ENCODE data around the gene LARGE1.

LARGE1 gene

DNA sequence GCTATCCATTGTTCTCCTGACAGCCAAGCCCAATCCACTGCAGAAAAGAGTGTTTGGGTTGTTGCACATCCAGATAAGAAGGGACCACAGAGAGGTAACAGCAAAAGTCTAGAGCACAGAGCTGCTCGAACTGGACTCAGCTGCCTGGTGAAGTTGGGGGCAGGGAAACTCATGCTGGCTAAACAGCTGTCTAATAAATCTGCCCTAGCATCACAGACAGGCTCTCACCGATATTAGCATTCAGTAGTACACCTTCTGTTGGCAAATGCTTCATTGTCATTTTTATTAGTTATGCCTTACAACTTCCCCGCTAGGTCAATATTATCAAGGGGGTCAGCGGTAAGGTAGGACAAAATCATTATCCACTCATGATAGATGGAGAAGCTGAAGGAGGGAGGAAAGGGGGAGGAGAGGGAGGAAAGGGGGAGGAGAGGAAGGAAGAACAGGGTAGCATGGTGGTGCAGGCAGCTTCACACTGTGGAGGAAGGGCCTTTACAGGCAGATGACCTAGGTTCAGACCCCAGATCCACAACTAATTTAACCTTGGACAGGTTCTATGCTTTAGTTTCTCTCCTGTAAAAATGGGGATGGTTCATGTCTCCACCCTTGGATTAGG is 102.7 kb downstream of the LARGE1 start:
- DNase-seq (ENCODE audit: low spot score), result no peak

DNA sequence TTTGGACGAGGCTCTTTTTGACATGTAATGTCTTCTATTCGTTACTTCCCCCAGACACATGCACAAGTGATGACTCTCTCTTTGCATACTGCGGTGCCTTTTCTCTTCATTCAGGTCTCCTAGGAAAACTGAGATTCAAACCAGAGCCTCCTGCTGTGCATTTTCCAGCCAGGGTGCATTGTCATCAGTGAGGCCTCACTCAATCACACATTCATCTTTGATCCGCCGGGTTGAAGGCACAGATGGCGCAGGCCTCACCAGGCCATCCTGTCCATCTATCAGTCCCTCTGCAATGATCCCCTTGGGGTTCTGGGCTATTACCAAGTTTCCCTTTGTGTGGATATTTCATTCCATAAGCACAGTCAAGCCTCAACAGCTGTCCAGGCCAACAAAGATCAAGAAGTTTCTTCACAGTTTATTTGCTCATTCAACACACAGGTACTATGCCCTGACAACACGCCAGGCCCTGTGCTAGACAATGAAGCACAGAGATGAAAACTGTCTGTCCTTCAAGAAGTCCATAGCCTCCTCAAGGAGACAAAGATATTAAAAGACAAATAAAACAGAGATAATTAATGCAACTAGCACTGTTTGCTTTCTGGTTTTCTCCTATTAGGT is 107.8 kb downstream of the LARGE1 start:
- no peak for DNase-seq (ENCODE audit: low spot score)

DNA sequence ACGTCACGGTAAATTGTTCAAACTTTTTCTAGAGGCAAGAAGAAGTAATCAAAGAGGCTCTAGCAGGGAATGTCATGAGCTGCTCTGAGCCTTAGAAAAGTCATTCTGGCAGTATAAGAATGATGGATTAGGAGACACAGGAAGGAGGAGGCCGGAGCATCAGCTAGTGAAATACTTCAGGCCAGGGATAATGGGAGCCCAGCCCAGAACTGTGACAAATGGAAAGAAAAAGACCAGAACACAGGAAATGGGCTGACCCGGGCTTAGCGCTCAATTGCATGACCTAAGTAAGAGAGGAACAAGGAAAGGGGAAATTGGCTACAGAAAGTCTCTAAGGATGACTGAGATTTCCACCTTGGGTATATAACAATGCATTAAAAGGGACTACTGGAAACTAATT is 108.6 kb downstream of the LARGE1 start:
- no peak for DNase-seq (ENCODE audit: low spot score)

DNA sequence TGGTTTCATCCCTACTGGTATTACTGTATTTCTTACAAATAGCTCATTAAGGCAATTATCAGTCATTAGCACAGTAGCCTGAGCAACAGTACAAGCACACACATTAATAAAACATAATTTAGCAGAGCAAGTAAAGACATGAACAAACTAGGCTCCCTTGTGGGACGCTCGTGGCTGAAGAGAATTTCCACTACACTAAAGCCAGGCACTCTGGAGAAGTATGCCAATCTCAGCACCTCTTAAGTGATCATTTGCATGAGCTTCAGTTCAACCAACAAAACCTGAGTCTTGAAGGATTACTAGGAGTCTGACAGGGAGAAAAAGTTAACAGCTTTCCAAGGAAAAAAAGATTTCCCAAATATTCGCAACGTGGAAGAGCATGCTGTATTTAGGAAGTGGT is 109.1 kb downstream of the LARGE1 start:
- no peak for DNase-seq (ENCODE audit: low spot score)

DNA sequence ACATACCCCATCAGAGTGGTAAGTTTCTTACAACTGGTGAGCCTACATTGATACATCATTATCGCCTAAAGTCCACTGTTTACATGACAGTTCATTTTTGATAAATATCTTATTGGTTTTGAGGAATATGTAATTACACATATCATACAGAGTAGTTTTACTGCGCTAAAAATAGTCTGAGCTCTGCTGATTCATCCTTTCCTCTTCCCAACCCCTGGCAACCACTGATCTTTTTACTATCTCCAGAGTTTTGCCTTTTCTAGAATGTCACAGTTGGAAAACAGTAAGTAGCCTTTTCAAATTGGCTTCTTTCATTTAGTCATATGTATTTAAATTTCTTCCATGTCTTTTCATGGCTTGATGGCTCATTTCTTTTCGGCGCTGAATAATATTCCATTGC is 112.8 kb downstream of the LARGE1 start:
- no peak for DNase-seq (ENCODE audit: low spot score)

DNA sequence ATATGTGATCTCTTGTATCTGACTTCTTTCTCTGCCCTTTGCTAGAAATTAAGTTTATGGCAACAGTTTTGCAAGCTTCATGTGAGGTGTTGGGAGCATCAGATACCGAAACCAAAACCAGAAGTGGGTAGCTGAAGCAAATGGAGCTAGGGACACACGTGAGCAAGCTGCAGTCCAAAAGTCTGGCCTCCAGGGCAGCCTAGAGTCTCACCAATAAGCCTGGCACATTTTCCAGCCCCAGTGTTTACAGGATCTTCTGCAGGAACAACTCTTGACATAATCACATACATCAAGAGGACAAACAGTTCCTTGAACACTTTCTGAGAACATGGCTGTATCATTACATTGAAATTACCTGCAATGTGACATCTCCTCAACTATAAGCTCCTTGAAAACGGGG is 114.1 kb downstream of the LARGE1 start:
- DNase-seq (ENCODE audit: low spot score), result no peak

DNA sequence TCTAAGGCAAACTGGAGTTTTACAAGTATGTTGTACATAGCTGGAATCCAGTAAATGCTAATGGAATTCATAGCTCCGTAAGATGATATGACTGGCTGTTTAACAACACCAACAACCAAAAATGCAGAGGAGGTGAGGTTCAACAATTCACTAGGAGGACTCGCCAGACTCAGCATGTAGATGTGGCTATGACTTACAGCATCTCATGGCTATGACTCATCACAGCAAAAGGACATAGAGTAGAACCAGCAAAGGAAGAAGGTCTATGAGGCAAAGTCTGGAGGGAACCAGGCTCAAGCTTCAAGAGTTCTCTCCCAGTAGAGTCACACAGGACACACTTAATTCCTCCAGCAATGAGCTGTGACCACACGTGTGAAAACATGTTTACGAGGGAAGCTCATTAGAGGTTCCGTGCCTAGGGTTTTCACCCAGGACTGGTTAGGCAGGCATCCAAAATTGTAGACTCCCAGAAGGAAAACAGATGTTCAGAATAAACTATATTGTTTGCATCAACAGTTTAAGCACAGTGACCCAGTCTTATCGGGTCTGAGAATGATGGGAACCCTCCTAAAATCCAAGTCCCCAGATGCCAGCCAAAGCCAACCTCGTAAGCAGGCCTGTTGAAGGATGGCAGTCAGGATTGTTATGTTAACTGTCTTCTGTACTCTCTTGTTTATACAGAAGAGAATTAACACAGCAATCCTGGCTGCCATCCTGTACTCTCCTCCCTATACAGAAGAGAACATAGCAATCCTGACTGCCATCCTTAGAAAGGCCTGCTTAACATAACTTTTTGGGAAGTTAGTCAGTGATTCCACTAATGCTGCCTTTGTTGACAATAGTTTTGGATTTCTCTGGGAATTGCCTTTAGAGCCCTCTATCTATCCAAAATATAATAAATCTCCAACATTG is 116.6 kb downstream of the LARGE1 start:
- DNase-seq (ENCODE audit: low spot score), result no peak

DNA sequence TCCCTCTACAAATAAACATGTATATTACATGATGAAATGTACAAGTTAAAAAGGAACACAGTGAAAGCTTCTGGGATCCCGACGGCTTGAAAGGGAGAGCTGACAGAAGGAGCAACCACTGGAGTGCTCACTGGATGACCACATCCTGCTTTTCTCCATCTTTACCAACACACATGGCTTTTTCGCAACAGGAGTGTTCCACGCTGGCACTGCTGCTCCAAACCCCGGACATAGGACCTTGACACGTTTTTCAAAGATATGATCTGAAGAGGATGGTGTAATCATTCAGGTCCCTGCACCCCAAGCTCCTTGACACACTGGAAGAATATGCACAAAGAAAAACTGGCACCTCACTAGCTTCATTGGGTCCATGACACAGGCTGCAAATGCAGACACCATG is 121.9 kb downstream of the LARGE1 start:
- DNase-seq (ENCODE audit: low spot score), result no peak

DNA sequence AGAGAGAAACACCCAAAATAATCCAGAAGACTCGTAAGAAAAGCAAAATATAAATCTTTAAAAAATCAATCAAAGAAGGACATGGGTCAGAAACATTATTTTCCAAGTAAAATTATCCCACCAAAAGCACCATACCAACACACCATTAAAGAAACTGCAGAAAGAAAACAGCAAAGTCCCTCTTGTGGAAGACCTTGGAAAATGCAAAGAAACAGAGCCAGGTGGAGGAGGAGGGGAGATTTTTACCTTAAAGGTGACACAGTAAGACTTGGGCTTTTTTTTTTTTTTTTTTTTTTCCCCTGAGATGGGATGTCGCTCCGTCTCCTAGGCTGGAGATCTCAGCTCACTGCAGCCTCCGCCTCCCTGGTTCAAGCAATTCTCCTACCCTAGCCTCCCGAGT is 123.8 kb downstream of the LARGE1 start:
- DNase-seq (ENCODE audit: low spot score), result no peak

DNA sequence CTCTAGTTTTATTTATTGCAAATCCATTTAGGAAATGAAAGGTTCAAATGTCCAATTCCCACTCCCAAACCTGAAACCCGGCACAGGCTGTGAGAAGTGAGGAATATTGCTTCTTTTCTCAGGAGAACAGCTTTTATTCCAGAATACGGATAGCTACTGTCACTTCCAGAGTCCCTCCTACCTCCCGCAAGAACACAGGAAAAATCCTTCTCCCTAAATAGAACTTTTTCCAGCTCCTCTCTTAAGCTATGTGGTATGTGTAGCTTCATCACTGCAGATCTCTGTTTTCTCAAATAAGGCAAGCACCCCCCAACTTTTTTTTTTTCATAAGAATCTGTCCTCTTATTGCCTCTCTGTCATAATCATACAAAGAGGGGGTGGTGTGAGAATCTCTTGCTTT is 126.8 kb downstream of the LARGE1 start:
- DNase-seq (ENCODE audit: low spot score), result no peak

DNA sequence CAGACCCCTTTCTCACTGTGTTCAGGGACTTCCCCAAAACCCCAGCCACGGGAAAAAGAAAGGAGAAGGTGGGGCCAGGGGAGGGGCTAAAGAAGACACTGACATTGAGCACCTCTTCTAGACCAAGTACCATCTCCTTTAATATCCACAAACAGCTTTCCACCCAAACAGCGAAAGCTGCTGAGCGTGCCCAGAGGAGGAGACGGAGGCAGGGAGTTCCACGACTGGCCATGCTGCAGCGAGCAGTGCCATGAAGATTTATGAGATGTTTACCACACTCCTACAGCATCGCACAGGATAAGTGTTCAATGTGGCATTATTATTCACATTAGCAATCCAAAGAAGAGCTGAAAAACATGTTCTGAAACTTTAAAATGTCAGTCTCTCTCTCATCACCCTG is 127.4 kb downstream of the LARGE1 start:
- DNase-seq (ENCODE audit: low spot score), result no peak

DNA sequence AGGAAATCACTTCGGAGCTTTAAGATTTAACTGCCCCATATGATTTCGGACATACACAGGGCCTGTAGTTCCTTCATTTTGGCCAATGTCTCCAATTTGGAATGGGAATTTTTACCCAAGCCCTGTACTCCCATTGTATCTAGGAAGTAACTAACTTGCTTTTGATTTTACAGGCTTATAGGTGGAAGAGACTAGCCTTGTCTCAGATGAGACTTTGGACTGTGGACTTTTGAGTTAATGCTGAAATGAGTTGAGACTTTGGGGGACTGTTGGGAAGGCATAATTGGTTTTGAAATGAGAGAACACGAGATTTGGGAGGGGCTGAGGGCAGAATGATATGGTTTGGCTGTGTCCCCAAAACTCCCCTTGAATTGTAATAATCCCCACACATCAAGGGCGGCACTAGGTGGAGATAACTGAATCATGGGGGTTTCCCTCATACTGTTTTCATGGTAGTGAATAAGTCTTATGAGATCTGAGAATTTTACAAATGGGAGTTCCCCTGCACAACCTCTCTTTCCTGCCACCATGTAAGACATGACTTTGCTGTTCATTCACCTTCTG is 130.5 kb downstream of the LARGE1 start:
- DNase-seq (ENCODE audit: low spot score), result no peak

DNA sequence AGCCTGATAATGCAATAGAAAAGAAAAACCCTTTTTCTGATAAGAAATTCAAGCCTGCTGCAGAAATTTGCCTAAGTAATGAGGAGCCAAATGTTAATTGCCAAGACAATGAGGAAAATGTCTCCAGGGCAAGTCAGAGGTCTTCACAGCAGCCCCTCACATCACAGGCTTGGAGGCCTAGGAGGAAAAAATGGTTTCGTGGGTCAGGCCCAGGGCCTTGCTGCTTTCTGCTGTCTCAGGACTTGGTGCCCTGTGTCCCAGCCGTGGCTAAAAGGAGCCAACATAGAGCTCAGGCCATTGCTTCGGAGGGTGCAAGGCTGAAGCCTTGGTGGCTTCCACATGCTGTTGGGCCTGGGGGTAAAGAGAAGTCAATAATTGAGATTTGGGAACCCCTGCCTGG is 131.3 kb downstream of the LARGE1 start:
- DNase-seq (ENCODE audit: low spot score), result no peak

DNA sequence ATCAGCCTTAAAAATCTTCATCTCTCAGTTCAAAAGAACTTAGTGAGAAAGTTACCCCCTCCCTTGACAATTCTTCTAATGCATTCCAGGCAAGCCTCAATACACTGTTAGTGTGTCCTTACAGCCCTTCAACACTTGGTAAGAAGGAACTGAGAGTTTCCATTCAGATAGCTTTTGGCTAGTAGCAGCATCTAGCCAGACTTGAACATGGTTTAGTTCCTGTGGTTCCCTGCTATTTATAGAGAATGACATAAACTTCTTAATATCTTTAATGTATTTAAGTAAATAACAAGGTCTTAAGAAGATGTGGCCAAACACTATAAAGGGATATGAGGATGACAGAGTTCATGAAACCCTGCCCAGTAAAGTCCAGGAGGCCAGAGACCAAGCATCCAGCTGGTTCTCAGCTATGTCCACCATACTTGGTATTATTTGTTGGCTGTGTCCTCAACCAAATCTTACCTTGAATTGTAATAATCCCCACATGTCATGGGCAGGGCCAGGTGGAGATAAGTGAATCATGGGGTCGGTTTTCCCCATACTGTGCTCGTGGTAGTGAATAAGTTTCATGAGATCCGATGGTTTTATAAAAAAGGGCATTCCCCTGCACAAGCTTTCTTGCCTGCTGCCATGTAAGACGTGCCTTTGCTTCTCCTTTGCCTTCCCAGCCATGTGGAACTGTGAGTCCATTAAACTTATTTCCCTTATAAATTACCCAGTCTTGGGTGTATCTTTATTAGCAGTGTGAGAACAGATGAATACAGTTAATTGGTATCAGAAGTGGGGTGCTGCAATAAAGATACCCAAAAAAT is 132.4 kb downstream of the LARGE1 start:
- no peak for DNase-seq (ENCODE audit: low spot score)

DNA sequence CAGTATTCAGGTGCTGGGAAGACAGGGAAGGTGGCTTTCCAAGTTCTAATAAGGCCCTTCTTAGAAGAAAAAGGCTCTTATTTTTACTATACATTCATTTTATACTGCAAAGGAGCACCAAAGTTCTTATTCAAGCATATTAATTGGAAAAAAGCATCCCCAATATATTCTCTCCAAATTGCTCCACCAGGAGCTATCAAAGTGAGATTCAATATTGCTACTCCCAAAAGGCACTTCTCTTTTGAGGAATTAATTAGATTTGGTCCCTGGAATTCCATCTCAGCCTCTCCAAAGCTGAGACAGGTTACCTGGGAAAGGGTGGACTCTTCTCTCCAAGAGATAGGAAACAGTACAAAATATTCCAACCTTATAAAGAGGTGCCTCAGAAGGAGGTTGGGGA is 134.1 kb downstream of the LARGE1 start:
- DNase-seq (ENCODE audit: low spot score), result no peak

DNA sequence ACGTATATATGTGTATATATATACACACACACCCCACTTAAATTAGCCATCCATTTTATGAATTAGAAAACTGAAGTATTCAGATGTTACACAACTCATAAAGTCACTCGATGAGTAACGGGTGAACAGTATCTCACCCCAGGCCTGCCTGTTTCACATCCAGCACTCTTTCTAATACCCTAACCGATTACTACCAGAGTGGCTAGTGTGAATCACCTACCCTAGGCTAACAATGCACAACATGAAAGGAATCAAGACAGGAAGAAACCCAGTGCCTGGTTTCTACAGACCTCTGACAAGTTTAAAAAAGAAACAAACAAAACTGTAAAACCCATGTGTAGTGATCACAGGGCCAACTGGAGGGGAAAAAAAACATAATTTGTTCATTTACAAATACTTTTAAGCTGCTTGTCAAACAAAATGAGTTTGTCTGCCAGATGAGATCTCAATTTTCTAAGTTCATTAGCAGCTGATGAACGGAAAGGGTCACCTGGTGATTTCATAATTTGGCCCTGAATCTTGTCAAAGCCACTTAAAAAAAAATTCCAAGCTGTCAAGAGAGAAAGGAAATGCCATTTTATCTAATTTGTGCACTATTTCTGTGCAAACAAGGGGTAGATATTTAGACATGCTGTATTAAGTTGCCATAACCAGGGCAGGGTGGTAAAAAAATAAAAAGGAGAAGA is 134.8 kb downstream of the LARGE1 start:
- DNase-seq (ENCODE audit: low spot score), result no peak

DNA sequence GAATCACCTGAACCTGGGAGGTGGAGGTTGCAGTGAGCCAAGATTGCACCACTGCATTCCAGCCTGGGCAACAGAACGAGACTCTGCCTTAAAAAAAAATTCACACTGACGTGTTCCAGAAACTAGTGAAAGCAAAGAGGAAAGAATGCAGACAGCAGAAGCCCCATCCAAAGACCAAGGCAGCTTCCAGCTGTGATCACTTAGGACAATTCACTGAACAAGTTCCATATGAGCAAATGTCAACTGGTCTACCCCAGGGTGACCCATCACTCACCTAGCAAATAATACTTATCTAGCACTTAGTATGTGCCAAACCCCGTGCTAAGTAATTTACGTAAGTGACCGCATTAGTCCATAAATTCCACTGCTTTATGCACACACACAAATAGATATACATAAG is 138.9 kb downstream of the LARGE1 start:
- no peak for DNase-seq (ENCODE audit: low spot score)

DNA sequence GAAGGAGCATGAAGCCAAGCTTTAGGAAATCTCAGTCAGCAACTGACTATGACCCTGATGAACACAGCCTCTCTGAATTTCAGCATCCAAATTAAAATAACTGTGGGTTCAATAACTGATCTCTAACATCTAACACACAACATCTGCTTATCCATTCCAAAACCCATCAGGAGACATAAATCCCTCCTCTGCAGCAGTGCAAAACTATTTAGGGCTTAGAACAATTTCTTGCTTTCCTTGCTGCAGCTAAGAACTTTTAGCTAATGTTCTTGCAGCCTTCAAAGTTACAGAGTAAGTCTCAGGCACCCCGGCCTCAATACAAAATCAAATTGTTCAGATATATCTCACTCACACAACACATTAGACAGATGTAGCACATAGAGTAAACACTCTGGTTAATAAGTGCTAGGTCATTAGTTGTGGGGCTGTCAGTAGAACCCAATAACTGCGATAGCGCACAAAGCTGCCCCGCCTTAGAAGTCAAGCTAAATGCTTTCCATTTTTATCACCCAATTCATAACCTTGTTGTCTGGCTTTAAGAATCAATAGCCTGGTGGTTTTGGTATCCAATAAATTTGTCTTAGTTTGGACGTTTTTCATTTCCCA is 139.6 kb downstream of the LARGE1 start:
- DNase-seq (ENCODE audit: low spot score), result no peak

DNA sequence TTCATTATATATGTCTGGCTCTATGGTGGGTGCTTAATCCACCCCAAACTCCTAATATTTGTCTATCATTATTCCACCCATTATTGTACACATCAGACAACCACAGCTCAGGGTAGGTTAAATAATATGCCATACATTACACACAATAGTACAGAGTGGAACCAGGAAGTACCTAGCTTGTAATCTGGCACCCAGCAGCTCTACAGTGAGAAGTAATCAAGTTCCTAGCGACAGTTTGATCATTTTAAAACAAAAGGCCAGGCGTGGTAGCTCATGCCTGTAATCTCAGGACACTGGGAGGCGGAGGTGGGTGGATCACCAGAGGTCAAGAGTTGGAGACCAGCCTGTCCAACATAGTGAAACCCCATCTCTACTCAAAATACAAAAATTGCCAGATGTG is 141.0 kb downstream of the LARGE1 start:
- DNase-seq (ENCODE audit: low spot score), result no peak

DNA sequence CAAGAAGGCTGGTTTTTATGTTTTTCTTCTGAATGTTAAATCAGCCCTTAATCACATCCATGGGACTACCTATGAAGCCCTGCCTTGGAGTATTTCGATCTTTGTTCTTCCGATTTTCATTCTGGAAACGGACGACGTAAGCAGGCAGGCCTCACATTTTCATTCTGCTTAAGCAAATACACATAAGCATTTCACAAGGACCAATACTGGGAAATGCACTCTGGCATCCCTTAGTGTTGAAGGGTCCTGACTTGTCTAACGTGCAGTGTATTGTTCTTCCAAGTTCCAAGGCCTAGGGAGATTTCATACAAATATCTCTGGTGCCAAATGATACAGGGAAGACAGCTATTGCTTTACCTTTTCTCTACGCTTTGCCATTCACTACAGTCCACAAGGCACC is 143.8 kb downstream of the LARGE1 start:
- DNase-seq (ENCODE audit: low spot score), result no peak

DNA sequence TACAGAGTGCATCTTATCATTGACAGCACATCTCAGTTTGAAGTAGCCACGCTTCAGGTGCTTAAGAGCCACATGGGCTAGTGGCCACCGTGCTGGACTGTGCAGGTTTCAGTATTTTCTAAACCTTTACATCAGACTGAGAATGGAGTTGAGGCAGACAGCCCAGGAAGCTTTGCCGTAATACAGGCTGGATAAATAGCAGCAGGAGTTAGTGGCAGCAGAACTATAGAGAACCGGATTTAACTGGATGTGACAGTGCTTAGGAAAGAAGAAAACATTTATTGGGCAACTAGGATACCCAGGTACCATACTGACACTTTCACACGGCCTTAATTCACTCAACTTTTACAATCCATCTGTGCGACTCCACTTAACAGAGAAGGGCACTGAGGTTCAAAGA is 145.5 kb downstream of the LARGE1 start:
- DNase-seq (ENCODE audit: low spot score), result no peak
